Adrenal gland (tissue), 12 donors: Measurements from ENCODE around the gene RAI14. TPM values are rescaled to one million over a fixed set of nuclear protein-coding genes. Genes with fewer than 3 reads are reported as not detected.
"Not testable (repeated sequence)": the region's sequence is repeated elsewhere in the genome, so short reads cannot be mapped to it uniquely, and the experiment has no call there.

Experiments used
- DNase-seq, 7 donors: peaks; one replicate each; pipeline ENCODE4 v3.0.0-alpha.2; 2019 to 2020
- H3K27ac ChIP-seq, 5 donors: fragments of 200-600 bp; sonication (generic) in 4 of 5; 1 replicate in 3 of 5; 2 replicates in 2 of 5; pipeline versions ENCODE4 v1.5.1 to v1.8.0; 2016 to 2020; ENCODE audit warnings: mild to moderate bottlenecking in 1 of 5
- H3K27me3 ChIP-seq: fragments of 200-600 bp; 2 replicates; pipeline ENCODE4 v1.8.0; 2021
- H3K36me3 ChIP-seq, 2 donors: fragments of 200-600 bp; replicated peaks in 1 of 2; 1 replicate in 1 of 2; 2 replicates in 1 of 2; pipeline versions ENCODE4 v1.5.1 to v1.8.0; 2018 to 2022
- H3K4me1 ChIP-seq, 2 donors: fragments of 200-600 bp; replicated peaks in 1 of 2; 1 replicate in 1 of 2; 2 replicates in 1 of 2; pipeline versions ENCODE4 v1.5.1 to v1.8.0; 2018 to 2021
- H3K4me3 ChIP-seq, 4 donors: fragments of 200-600 bp; sonication (generic) in 3 of 4; one replicate each; pipeline ENCODE4 v1.5.1; 2016 to 2018
- H3K9me3 ChIP-seq, 3 donors: fragments of 200-600 bp; sonication (generic) in 1 of 3; replicated peaks in 1 of 3; 1 replicate in 2 of 3; 2 replicates in 1 of 3; pipeline versions ENCODE4 v1.5.1 to v1.8.0; 2016 to 2021
- POLR2A ChIP-seq, 2 donors: fragments of 450-650 bp; IDR thresholded peaks; one replicate each; pipeline ENCODE4 v1.6.1; 2017; ENCODE audit warnings: antibody characterized with exemption in 2 of 2, mild to moderate bottlenecking in 2 of 2, moderate library complexity in 1 of 2
- WGBS, 4 donors: extraction: QIAGEN DNeasy Blood & Tissue Kit in 2 of 4; methylation state at CpG; one replicate each; pipeline versions ENCODE4 v1.1.5 to v1.1.7; 2013 to 2017; 5-methylcytosine and 5-hydroxymethylcytosine counted together
- intact Hi-C, 2 donors: fragments of 100-400 bp; cut with DNase I; formaldehyde crosslinking; loops; one replicate each; pipeline versions ENCODE4 v1.14.1 to v1.15.0; 2022 to 2023
- polyA plus RNA-seq, 3 donors: library from polyadenylated mRNA; stranded (reverse); fragments of 200-250 nt in 2 of 3; fragments of 350-450 nt in 1 of 3; fragmentation: Illumina TruSeq in 1 of 3; extraction: RNeasy Lipid Tissue Mini Kit (QIAGEN cat#74804) in 1 of 3; gene quantifications; one replicate each; pipeline ENCODE4 v1.2.3, GENCODE V29; 2013 to 2014
- total RNA-seq, 9 donors: library from RNA; depleted of rRNA in 4 of 9; stranded (reverse); fragments of >200 nt in 4 of 9; fragments of 120-200 nt in 1 of 9; fragmentation: NEBNext Ultra II Directional in 1 of 9; extraction: Animal tissue kit (Norgen Biotek cat#: 25700) in 1 of 9; gene quantifications; one replicate each; pipeline versions ENCODE4 v1.1.0 to v1.2.4, GENCODE V29; 2013 to 2023
- TF ChIP-seq, protein P1 (sequence below), 6 experiments: fragments of 450-650 bp in 4 of 6; fragments of 200-600 bp in 2 of 6; sonication (generic) in 1 of 6; IDR thresholded peaks; 1 replicate in 5 of 6; 2 replicates in 1 of 6; pipeline versions ENCODE4 v1.5.1 to v1.8.0; 2016 to 2021; ENCODE audit warnings: antibody characterized with exemption in 6 of 6, mild to moderate bottlenecking in 2 of 6, moderate library complexity in 1 of 6
- donor health status: healthy with polysubstance abuse.
- donor health status: Bipolar disorder and iron deficiency.
- donor health status: DM: yes; HTN: yes; CAD: no.
- donor health status: DM: no; HTN: no; CAD: no.
- donor health status: DM: no; HTN: no; CAD: no.
- donor health status: DM: yes; HTN: yes; CAD: no.

The RAI14 gene
- total and polyA plus RNA-seq, 12 donors = 9.1 to 158 (median 28.5) TPM

DNA sequence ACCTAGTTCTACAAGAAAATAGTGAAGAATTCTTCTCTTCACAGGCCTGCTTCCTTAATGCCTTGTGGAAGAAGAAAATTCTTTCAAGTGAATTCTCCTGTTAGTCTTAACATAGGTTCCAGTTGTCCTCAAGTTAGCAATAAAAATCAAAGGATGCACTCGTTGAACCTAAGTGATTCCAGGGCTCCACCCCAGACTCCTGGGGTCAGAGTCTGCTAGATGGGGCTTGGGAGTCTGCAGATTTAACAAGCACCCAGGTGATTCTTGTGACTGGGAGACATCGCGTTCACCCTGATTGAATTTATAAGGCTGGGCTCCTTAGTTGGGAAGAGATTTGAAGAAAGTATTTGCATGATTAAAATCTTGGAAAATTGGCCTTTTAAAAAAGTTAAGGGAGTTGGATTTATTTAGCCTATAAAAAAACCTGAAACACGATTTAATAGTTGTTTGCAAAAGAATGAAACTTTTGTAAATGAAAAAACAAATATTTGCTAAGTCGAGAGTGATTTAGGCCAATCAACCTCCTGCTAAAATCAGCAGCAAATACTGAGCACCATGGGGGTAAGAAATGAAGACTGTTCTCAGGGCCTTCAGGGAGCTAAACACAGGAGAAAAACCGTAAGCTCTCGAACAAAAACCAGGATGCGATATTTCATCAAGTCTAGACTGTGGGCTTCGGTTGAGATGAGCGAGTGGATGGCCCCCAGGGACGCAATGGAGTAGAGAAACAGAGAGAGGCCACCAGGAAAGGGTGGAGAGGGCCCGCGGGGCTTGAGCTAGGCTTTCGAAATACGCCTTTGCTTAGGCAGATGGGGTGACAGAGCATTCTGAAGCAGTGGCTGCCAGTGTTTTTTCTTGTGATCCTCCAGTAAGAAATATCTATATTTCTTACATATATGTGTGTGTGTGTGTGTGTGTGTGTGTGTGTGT lies 95.9 kb downstream of the RAI14 start:
- peaks cover 0 to 4% of the 10 kb centered on the region in 2 donors for H3K4me1 ChIP-seq
- 75 to 92% (median 86%) methylated on average over 15 of the region's 15 CpGs for WGBS, 4 donors
- no peak for DNase-seq
- no peak overlapping the region for H3K27ac ChIP-seq
- no peaks in the 10 kb centered on the region for H3K36me3 ChIP-seq
- H3K27me3 ChIP-seq = no peaks in the 10 kb centered on the region
- no peaks in the 10 kb centered on the region for H3K9me3 ChIP-seq
- no peak for TF ChIP-seq POLR2A (IDR thresholded peaks at IDR 0.05)
- TF ChIP-seq, protein P1, sequence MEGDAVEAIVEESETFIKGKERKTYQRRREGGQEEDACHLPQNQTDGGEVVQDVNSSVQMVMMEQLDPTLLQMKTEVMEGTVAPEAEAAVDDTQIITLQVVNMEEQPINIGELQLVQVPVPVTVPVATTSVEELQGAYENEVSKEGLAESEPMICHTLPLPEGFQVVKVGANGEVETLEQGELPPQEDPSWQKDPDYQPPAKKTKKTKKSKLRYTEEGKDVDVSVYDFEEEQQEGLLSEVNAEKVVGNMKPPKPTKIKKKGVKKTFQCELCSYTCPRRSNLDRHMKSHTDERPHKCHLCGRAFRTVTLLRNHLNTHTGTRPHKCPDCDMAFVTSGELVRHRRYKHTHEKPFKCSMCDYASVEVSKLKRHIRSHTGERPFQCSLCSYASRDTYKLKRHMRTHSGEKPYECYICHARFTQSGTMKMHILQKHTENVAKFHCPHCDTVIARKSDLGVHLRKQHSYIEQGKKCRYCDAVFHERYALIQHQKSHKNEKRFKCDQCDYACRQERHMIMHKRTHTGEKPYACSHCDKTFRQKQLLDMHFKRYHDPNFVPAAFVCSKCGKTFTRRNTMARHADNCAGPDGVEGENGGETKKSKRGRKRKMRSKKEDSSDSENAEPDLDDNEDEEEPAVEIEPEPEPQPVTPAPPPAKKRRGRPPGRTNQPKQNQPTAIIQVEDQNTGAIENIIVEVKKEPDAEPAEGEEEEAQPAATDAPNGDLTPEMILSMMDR (IDR thresholded peaks at IDR 0.05) = no peak
- intact Hi-C loops = no loop called here
- no peak overlapping the region for H3K4me3 ChIP-seq

DNA sequence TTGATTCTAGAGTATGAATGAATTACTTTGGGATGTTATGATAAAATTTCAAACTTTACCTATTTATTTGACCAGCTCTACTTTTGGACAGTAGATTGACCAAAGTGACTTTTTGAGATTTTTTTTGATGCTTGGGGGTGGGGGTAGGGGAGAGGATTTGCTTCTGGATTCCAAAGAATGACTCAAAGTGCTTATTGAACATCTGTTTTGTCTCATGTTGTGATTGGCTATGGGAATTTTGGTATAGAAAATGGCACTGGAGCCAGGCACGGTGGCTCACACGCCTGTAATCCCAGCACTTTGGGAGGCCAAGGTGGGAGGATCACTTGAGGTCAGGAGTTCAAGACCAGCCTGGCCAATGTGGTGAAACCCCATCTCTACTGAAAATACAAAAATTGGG lies 97.1 kb downstream of the RAI14 start:
- H3K9me3 ChIP-seq, H3K36me3 ChIP-seq, H3K27me3 ChIP-seq, H3K4me3 ChIP-seq, intact Hi-C loops, H3K27ac ChIP-seq, DNase-seq: not testable (repeated sequence)
- peaks cover 0 to 11% of the 10 kb centered on the region in 2 donors for H3K4me1 ChIP-seq
- 88 to 100% (median 95%) methylated on average over 2 of the region's 2 CpGs for WGBS, 4 donors

DNA sequence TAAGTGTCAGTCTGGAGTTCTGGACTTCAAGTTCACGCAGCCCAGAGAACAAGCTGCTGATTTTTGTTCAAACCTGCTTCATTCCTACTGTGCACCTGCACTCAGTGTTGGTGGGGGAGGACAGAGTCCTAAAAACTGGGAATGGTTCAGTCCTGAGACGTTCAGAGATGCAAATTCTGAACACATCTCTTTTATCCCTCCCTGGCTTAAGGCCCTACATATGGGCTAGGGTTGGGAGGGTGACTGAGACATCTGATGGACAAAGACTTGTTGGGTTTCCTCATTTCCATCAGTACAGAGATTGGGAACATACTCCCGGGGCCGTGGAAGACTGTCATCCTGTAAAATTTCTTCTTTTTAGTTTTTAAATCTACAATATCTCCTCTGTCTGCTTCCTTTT lies 99.8 kb downstream of the RAI14 start:
- H3K27ac ChIP-seq = no peak overlapping the region
- DNase-seq = no peak
- H3K36me3 ChIP-seq = peaks cover 0 to 4% of the 10 kb centered on the region in 2 donors
- peaks cover 0 to 11% of the 10 kb centered on the region in 2 donors for H3K4me1 ChIP-seq
- no peaks in the 10 kb centered on the region for H3K9me3 ChIP-seq
- H3K27me3 ChIP-seq = no peaks in the 10 kb centered on the region
- 83 to 94% (median 91%) methylated on average over 4 of the region's 4 CpGs for WGBS, 4 donors
- intact Hi-C loops = no loop called here
- no peak overlapping the region for H3K4me3 ChIP-seq
- no peak for TF ChIP-seq POLR2A (IDR thresholded peaks at IDR 0.05)
- TF ChIP-seq, protein P1 (IDR thresholded peaks at IDR 0.05) = no peak

DNA sequence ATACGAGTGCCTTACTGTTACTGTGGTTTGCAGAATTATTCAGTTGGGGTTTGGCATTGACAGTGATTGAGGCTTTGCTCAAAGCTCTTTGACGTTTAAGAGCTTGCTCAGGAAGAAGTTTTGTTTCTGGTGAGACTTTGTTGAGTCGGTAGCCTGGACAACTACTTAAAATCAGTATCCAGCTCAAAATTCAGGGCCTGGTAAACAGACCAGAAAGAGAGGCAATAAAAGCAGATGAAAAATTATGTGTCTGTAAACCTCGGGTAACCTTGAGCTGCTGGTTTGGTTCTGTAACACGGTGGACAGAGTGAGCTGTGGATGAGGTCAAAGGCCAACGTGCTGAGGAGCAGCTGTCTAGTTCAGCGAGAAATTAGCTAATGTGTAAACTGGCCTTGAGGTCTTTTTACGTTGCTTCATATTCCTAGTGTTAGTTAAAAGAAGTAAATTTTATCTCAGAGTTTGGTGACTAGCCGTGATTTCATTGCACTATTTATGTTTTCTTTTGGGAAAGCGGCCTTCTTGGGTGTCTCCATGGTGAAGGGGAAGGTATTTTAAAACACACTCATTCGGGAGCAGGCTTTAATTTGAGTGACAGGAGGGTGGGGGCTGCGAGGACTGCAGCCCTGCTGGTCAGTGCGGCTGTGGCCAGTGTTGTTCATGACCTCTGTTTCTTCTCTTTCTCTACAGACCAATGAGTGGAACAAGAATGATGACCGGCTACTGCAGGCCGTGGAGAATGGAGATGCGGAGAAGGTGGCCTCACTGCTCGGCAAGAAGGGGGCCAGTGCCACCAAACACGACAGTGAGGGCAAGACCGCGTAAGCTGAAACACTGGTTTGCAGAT lies 100.9 kb downstream of the RAI14 start:
- H3K27ac ChIP-seq = peak overlapping the region in 2 of 5 donors; percentile 35 to 43
- TF ChIP-seq, protein P1 (IDR thresholded peaks at IDR 0.05) = no peak
- TF ChIP-seq POLR2A (IDR thresholded peaks at IDR 0.05) = no peak
- peaks cover 0 to 4% of the 10 kb centered on the region in 2 donors for H3K36me3 ChIP-seq
- no peaks in the 10 kb centered on the region for H3K27me3 ChIP-seq
- intact Hi-C loops = no loop called here
- H3K4me3 ChIP-seq = no peak overlapping the region
- 62 to 66% (median 63%) methylated on average over 20 of the region's 20 CpGs for WGBS, 4 donors
- peak in 6 of 7 donors; percentile 30 to 64 (median 57) for DNase-seq
- no peaks in the 10 kb centered on the region for H3K9me3 ChIP-seq
- H3K4me1 ChIP-seq = peaks cover 0 to 12% of the 10 kb centered on the region in 2 donors
